Measurements from ENCODE around the gene TP53TG5. TPM values are rescaled to one million over a fixed set of nuclear protein-coding genes. Genes with fewer than 3 reads are reported as not detected.

The TP53TG5 gene
- total RNA-seq, 1 experiment from 2014 or later: 0.85 TPM

GRCh38 chr20:45338121-45339030 lies 39.7 kb downstream of the TP53TG5 start:
- Mint-ChIP-seq H3K27me3 (ENCODE audit: low read depth) (no peaks in the 10 kb centered on the region), H3K36me3 (peaks cover 10% of the 10 kb centered on the region), H3K9me3 (no peaks in the 10 kb centered on the region), H3K4me1 (peaks cover 75% of the 10 kb centered on the region), H3K27ac (peak overlapping the region; percentile 95), H3K4me3 (no peak overlapping the region)
- ATAC-seq (no peak), DNase-seq (ENCODE audit: low spot score) (no peak)
- ChIA-PET POLR2A (no interaction called here), CTCF (interaction anchor here (1.0 to 2.7 kb wide), 5 partner anchors 10 to 99 kb away, joined by 3 to 12 read pairs (median 7); partner anchors contain the start of genes SDC4 and SYS1)
- no peak for TF ChIP-seq ZBTB43 (CRISPR knock-in tag; IDR thresholded peaks at IDR 0.05)
- 0 out of 2 replicates have a peak, but pooled peaks have one; percentile 33 for TF ChIP-seq GABPB1 (CRISPR knock-in tag; IDR thresholded peaks at IDR 0.05)

- DNase-seq (ENCODE audit: low spot score) (no peak), ATAC-seq (no peak)
- no peaks in the 10 kb centered on the region for H3K9me3 Mint-ChIP-seq
- ChIA-PET POLR2A (no interaction called here), CTCF (interaction anchor here (0.8 to 2.7 kb wide), 9 partner anchors 10 to 100 kb away, joined by 3 to 12 read pairs (median 7); partner anchors contain the start of genes MATN4, RBPJL, SDC4 and SYS1)
- no peak for TF ChIP-seq E2F5 (CRISPR knock-in tag; IDR thresholded peaks at IDR 0.05)
- no peak for TF ChIP-seq PREB (CRISPR knock-in tag; IDR thresholded peaks at IDR 0.05; ENCODE audit: borderline replicate concordance)
- no peak for TF ChIP-seq AR (CRISPR knock-in tag; IDR thresholded peaks at IDR 0.05)
- TF ChIP-seq ZNF396 (CRISPR knock-in tag; IDR thresholded peaks at IDR 0.05; ENCODE audit: borderline replicate concordance): no peak
- TF ChIP-seq IRF2 (CRISPR knock-in tag; IDR thresholded peaks at IDR 0.05; ENCODE audit: borderline replicate concordance, low read depth): no peak
- no peak for TF ChIP-seq ZNF121 (CRISPR knock-in tag; IDR thresholded peaks at IDR 0.05)
- no peak for TF ChIP-seq ZBTB43 (CRISPR knock-in tag; IDR thresholded peaks at IDR 0.05)
- TF ChIP-seq NFATC4 (CRISPR knock-in tag; IDR thresholded peaks at IDR 0.05): no peak
- no peak for TF ChIP-seq ZSCAN18 (CRISPR knock-in tag; IDR thresholded peaks at IDR 0.05)
- TF ChIP-seq ZNF317 (CRISPR knock-in tag; IDR thresholded peaks at IDR 0.05; ENCODE audit: borderline replicate concordance, low read depth): no peak
- no peak for TF ChIP-seq MXD4 (CRISPR knock-in tag; IDR thresholded peaks at IDR 0.05; ENCODE audit: borderline replicate concordance)
- H3K36me3 Mint-ChIP-seq: peaks cover 10% of the 10 kb centered on the region
- peak overlapping the region; percentile 95 for H3K27ac Mint-ChIP-seq
- H3K4me3 Mint-ChIP-seq: no peak overlapping the region
- no peaks in the 10 kb centered on the region for H3K27me3 Mint-ChIP-seq (ENCODE audit: low read depth)
- H3K4me1 Mint-ChIP-seq: peaks cover 67% of the 10 kb centered on the region
These were observed 40.6 kb downstream of the TP53TG5 start for GRCh38 chr20:45337367-45338120.
